ENCODE results near the gene GNB3. TPM values are rescaled to one million over a fixed set of nuclear protein-coding genes. Genes with fewer than 3 reads are reported as not detected.

The GNB3 gene
- total and polyA plus RNA-seq, 2 donors = 0.14 to 1.3 TPM

DNA sequence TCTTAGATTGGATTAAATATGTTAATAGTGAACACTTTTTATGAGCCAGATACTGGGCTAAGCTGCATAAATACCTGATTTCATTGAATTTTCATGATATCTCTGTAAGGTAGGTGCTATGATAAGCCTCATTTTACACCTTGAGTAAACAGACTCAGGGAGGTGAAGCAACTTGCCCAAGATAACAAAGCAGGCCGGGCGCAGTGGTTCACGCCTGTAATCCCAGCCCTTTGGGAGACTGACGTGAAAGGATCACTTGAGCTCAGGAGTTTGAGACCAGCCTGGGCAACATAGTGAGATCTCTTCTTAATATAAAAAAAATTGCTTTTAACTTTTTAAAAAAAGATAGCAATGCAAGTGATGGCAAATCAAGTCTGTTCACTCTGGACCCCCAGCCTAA lies 1.4 kb downstream of the GNB3 start:
- Histone ChIP-seq H3K4me3 (ENCODE audit: low read length in 2 of 2) (no peak overlapping the region), H3K9me3 (ENCODE audit: control insufficient read depth in 2 of 2, insufficient read depth in 1 of 2, low read length in 1 of 2) (no peaks in the 10 kb centered on the region), H3K27me3 (ENCODE audit: control insufficient read depth in 2 of 2, insufficient read depth in 1 of 2, low read length in 1 of 2) (peaks cover 0 to 13% of the 10 kb centered on the region in 2 donors), H3K27ac (ENCODE audit: low read depth in 1 of 2, low read length in 1 of 2) (no peak overlapping the region), H3K36me3 (ENCODE audit: control insufficient read depth in 2 of 2, insufficient read depth in 2 of 2, low read length in 1 of 2) (peaks cover 17 to 19% of the 10 kb centered on the region in 2 donors), H3K4me1 (ENCODE audit: control insufficient read depth in 2 of 2, insufficient read depth in 2 of 2, low read length in 2 of 2) (no peaks in the 10 kb centered on the region)
- 96% methylated on average over 4 of the region's 4 CpGs for WGBS
- no peak for DNase-seq (ENCODE audit: low read depth in 6 of 9, low spot score in 9 of 9)

DNA sequence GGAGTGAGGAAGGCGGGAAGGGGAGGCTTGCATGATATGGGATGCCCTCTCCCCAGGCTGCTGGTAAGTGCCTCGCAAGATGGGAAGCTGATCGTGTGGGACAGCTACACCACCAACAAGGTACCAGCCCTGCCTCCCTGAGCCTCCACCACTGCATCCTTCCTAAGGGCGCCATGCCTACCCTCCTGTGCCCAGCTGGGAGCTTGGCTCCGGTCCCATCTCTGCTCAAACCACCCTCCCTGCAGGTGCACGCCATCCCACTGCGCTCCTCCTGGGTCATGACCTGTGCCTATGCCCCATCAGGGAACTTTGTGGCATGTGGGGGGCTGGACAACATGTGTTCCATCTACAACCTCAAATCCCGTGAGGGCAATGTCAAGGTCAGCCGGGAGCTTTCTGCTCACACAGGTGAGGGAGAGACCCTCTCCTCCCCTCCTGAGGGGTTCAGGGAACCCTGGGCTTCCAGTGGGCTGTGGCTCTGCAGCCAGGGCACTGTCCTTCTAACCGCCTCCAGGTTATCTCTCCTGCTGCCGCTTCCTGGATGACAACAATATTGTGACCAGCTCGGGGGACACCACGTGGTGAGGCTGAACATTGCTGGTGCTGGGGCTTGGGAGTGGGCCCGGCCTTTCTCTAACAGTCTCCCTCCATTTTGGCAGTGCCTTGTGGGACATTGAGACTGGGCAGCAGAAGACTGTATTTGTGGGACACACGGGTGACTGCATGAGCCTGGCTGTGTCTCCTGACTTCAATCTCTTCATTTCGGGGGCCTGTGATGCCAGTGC lies 2.6 kb downstream of the GNB3 start:
- no peaks in the 10 kb centered on the region for H3K9me3 ChIP-seq (ENCODE audit: control insufficient read depth in 2 of 2, insufficient read depth in 1 of 2, low read length in 1 of 2)
- peaks cover 0 to 7% of the 10 kb centered on the region in 2 donors for H3K27me3 ChIP-seq (ENCODE audit: control insufficient read depth in 2 of 2, insufficient read depth in 1 of 2, low read length in 1 of 2)
- H3K4me3 ChIP-seq (ENCODE audit: low read length in 2 of 2) = no peak overlapping the region
- H3K4me1 ChIP-seq (ENCODE audit: control insufficient read depth in 2 of 2, insufficient read depth in 2 of 2, low read length in 2 of 2) = no peaks in the 10 kb centered on the region
- H3K36me3 ChIP-seq (ENCODE audit: control insufficient read depth in 2 of 2, insufficient read depth in 2 of 2, low read length in 1 of 2) = peaks cover 26 to 28% of the 10 kb centered on the region in 2 donors
- WGBS = 90% methylated on average over 16 of the region's 16 CpGs
- H3K27ac ChIP-seq (ENCODE audit: low read depth in 1 of 2, low read length in 1 of 2) = no peak overlapping the region
- no peak for DNase-seq (ENCODE audit: low read depth in 6 of 9, low spot score in 9 of 9)

DNA sequence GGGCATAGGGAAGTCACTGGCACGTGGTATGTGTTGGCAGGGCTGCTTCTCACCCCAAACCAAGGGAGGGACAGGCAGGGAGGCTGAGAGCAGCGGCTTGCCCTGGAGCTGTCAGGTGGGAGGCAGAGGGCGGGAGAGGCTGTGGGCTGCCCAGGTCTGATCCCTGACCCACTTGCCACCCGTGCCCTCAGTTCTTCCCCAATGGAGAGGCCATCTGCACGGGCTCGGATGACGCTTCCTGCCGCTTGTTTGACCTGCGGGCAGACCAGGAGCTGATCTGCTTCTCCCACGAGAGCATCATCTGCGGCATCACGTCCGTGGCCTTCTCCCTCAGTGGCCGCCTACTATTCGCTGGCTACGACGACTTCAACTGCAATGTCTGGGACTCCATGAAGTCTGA lies 4.7 kb downstream of the GNB3 start:
- Histone ChIP-seq H3K36me3 (ENCODE audit: control insufficient read depth in 2 of 2, insufficient read depth in 2 of 2, low read length in 1 of 2) (peaks cover 30 to 44% of the 10 kb centered on the region in 2 donors), H3K9me3 (ENCODE audit: control insufficient read depth in 2 of 2, insufficient read depth in 1 of 2, low read length in 1 of 2) (no peaks in the 10 kb centered on the region), H3K4me1 (ENCODE audit: control insufficient read depth in 2 of 2, insufficient read depth in 2 of 2, low read length in 2 of 2) (peaks cover 5 to 17% of the 10 kb centered on the region in 2 donors), H3K27ac (ENCODE audit: low read depth in 1 of 2, low read length in 1 of 2) (no peak overlapping the region), H3K27me3 (ENCODE audit: control insufficient read depth in 2 of 2, insufficient read depth in 1 of 2, low read length in 1 of 2) (peaks cover 0 to 2% of the 10 kb centered on the region in 2 donors), H3K4me3 (ENCODE audit: low read length in 2 of 2) (no peak overlapping the region)
- DNase-seq (ENCODE audit: low read depth in 6 of 9, low spot score in 9 of 9) = no peak
- 94% methylated on average over 17 of the region's 17 CpGs for WGBS

DNA sequence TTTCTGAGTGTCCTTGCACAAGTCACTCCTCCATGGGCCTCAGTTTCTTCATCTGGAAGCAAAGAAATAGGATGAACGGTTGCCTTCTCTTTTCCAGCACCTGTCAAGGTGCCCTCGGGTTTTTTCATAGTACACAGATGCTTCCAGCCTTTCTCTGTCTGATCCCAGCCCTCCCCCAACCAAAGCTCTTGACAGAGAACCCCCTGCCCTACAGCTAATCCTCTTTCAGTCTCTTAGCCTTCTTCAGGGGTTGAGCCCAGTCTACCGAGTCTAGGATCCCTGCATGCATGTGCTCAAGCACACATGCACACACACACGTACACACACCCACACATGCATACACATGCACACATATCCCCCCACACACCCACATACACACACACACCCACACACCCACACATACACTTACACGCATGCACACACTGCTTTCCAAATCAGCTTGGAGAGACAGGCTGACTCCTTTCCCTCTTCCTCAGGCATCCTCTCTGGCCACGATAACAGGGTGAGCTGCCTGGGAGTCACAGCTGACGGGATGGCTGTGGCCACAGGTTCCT lies 5.7 kb downstream of the GNB3 start:
- Histone ChIP-seq H3K36me3 (ENCODE audit: control insufficient read depth in 2 of 2, insufficient read depth in 2 of 2, low read length in 1 of 2) (peaks cover 30 to 44% of the 10 kb centered on the region in 2 donors), H3K9me3 (ENCODE audit: control insufficient read depth in 2 of 2, insufficient read depth in 1 of 2, low read length in 1 of 2) (no peaks in the 10 kb centered on the region), H3K4me3 (ENCODE audit: low read length in 2 of 2) (no peak overlapping the region), H3K27ac (ENCODE audit: low read depth in 1 of 2, low read length in 1 of 2) (no peak overlapping the region), H3K4me1 (ENCODE audit: control insufficient read depth in 2 of 2, insufficient read depth in 2 of 2, low read length in 2 of 2) (peaks cover 12 to 24% of the 10 kb centered on the region in 2 donors), H3K27me3 (ENCODE audit: control insufficient read depth in 2 of 2, insufficient read depth in 1 of 2, low read length in 1 of 2) (no peaks in the 10 kb centered on the region)
- WGBS = 97% methylated on average over 7 of the region's 7 CpGs
- no peak for DNase-seq (ENCODE audit: low read depth in 6 of 9, low spot score in 9 of 9)

DNA sequence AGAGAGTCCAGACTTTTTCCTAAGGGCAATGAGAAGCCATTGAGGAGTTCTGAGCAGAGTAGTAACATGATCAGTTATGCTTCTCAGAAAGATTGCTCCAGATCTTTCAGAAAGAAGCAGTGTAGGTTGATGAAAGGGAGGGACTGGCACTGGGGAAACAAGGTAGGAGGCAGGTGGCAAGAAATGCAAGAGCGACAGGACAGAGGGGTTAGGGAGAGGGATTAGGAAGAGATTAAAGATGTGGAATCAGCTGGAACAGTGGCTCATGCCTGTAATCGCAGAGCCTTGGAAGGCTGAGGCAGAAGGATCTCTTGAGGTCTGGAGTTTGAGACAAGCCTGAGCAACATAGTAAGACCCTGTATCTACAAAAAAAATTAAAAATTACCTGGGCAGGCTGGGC lies 7.0 kb downstream of the GNB3 start:
- over 99% methylated on average over 2 of the region's 2 CpGs for WGBS
- Histone ChIP-seq H3K27me3 (ENCODE audit: control insufficient read depth in 2 of 2, insufficient read depth in 1 of 2, low read length in 1 of 2) (no peaks in the 10 kb centered on the region), H3K4me1 (ENCODE audit: control insufficient read depth in 2 of 2, insufficient read depth in 2 of 2, low read length in 2 of 2) (peaks cover 12 to 26% of the 10 kb centered on the region in 2 donors), H3K4me3 (ENCODE audit: low read length in 2 of 2) (no peak overlapping the region), H3K27ac (ENCODE audit: low read depth in 1 of 2, low read length in 1 of 2) (no peak overlapping the region), H3K36me3 (ENCODE audit: control insufficient read depth in 2 of 2, insufficient read depth in 2 of 2, low read length in 1 of 2) (peaks cover 30 to 44% of the 10 kb centered on the region in 2 donors), H3K9me3 (ENCODE audit: control insufficient read depth in 2 of 2, insufficient read depth in 1 of 2, low read length in 1 of 2) (peaks cover 0 to 1% of the 10 kb centered on the region in 2 donors)
- DNase-seq (ENCODE audit: low read depth in 6 of 9, low spot score in 9 of 9) = no peak

DNA sequence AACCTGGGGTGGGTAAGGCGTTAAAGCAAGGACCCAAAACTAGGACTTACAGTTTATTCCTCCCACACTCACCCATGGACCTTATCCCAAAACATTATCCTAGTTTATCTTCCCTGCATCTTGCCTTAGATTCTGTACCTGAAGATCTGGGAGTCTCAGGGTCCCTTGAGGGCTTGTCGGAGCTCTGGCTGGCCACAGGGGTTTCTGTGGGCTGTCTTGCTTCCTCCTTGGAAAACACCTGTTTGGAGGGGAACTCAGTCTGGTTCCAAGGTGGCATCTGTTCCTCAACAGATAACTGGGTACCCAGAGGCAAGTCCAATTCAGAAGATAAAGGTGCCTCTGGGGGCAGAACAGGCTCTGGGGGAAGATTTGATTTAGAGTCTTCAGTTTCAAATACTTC lies 8.7 kb downstream of the GNB3 start:
- Histone ChIP-seq H3K4me1 (ENCODE audit: control insufficient read depth in 2 of 2, insufficient read depth in 2 of 2, low read length in 2 of 2) (peaks cover 19 to 39% of the 10 kb centered on the region in 2 donors), H3K36me3 (ENCODE audit: control insufficient read depth in 2 of 2, insufficient read depth in 2 of 2, low read length in 1 of 2) (peaks cover 34 to 50% of the 10 kb centered on the region in 2 donors), H3K4me3 (ENCODE audit: low read length in 2 of 2) (no peak overlapping the region), H3K9me3 (ENCODE audit: control insufficient read depth in 2 of 2, insufficient read depth in 1 of 2, low read length in 1 of 2) (peaks cover 0 to 1% of the 10 kb centered on the region in 2 donors), H3K27ac (ENCODE audit: low read depth in 1 of 2, low read length in 1 of 2) (no peak overlapping the region), H3K27me3 (ENCODE audit: control insufficient read depth in 2 of 2, insufficient read depth in 1 of 2, low read length in 1 of 2) (no peaks in the 10 kb centered on the region)
- DNase-seq (ENCODE audit: low read depth in 6 of 9, low spot score in 9 of 9) = no peak
- WGBS = 68% methylated on average over 2 of the region's 2 CpGs

DNA sequence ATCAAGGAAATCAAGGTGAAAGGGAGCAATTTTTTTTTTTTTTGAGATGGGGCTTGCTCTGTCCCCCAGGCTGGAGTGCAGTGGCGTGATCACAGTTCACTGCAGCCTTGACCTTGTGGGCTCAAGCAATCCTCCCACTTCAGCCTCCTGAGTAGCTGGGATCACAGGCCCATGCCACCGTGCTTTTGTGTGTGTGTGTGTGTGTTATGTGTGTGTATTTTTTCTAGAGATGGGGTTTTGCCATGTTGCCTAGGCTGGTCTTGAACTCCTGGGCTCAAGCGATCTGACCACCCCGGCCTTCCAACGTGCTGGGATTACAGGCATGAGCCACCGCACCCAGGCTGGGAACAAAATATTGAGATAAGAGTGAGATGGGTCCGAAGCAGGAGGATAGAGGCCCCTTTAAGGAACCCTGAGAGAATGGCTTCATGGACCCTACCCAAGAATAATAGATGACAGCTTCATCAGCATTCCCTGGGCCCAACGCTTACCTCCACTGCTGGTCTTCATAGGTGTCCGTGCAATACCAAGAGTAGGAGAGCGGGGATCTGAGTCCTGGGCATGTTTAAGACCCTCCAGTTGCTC lies 9.3 kb downstream of the GNB3 start:
- no peak overlapping the region for H3K27ac ChIP-seq (ENCODE audit: low read depth in 1 of 2, low read length in 1 of 2)
- peaks cover 0 to 1% of the 10 kb centered on the region in 2 donors for H3K9me3 ChIP-seq (ENCODE audit: control insufficient read depth in 2 of 2, insufficient read depth in 1 of 2, low read length in 1 of 2)
- 95% methylated on average over 10 of the region's 10 CpGs for WGBS
- DNase-seq (ENCODE audit: low read depth in 6 of 9, low spot score in 9 of 9) = no peak
- peaks cover 35 to 52% of the 10 kb centered on the region in 2 donors for H3K36me3 ChIP-seq (ENCODE audit: control insufficient read depth in 2 of 2, insufficient read depth in 2 of 2, low read length in 1 of 2)
- H3K27me3 ChIP-seq (ENCODE audit: control insufficient read depth in 2 of 2, insufficient read depth in 1 of 2, low read length in 1 of 2) = no peaks in the 10 kb centered on the region
- H3K4me1 ChIP-seq (ENCODE audit: control insufficient read depth in 2 of 2, insufficient read depth in 2 of 2, low read length in 2 of 2) = peaks cover 19 to 39% of the 10 kb centered on the region in 2 donors
- H3K4me3 ChIP-seq (ENCODE audit: low read length in 2 of 2) = peak overlapping the region; percentile 81 to 90

DNA sequence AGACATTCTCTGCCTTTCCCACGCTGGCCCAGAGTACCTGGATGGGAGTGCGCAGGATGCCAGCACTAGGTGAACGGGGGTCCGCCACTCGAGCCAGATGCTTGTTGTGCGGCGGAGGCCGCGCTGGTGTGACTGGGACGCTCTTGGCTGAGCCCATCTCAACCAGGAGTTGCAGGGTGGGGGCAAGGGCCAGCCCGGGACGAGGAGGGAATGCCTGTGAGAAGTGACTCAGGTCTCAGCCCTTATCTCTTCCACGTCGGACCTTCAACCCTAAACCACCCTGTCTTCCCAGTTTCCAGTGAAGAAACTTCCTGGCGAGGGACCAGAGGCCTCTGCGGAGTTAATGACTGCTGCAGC lies 10.0 kb downstream of the GNB3 start:
- Histone ChIP-seq H3K27ac (ENCODE audit: low read depth in 1 of 2, low read length in 1 of 2) (peak overlapping the region in 1 of 2 donors; percentile 39), H3K4me1 (ENCODE audit: control insufficient read depth in 2 of 2, insufficient read depth in 2 of 2, low read length in 2 of 2) (peaks cover 19 to 39% of the 10 kb centered on the region in 2 donors), H3K9me3 (ENCODE audit: control insufficient read depth in 2 of 2, insufficient read depth in 1 of 2, low read length in 1 of 2) (peaks cover 0 to 1% of the 10 kb centered on the region in 2 donors), H3K27me3 (ENCODE audit: control insufficient read depth in 2 of 2, insufficient read depth in 1 of 2, low read length in 1 of 2) (no peaks in the 10 kb centered on the region), H3K36me3 (ENCODE audit: control insufficient read depth in 2 of 2, insufficient read depth in 2 of 2, low read length in 1 of 2) (peaks cover 35 to 57% of the 10 kb centered on the region in 2 donors), H3K4me3 (ENCODE audit: low read length in 2 of 2) (peak overlapping the region; percentile 81 to 90)
- WGBS = 70% methylated on average over 16 of the region's 16 CpGs
- DNase-seq (ENCODE audit: low read depth in 6 of 9, low spot score in 9 of 9) = no peak
